ENCODE data around the gene SLC5A4. TPM values are rescaled to one million over a fixed set of nuclear protein-coding genes. Genes with fewer than 3 reads are reported as not detected.
"Not testable (repeated sequence)": the region's sequence is repeated elsewhere in the genome, so short reads cannot be mapped to it uniquely, and the experiment has no call there.

Gene SLC5A4
- total RNA-seq, 1 experiment from 2014 or later, result 0.22 TPM

GRCh38 chr22:32286290-32286840, 31.2 kb upstream of the SLC5A4 start:
- H3K27me3 Mint-ChIP-seq (ENCODE audit: low read depth), result no peaks in the 10 kb centered on the region; the same call in 1 of the 2 replicates
- no peak overlapping the region for H3K4me3 Mint-ChIP-seq
- H3K9me3 Mint-ChIP-seq, result no peaks in the 10 kb centered on the region
- no peaks in the 10 kb centered on the region for H3K36me3 Mint-ChIP-seq
- H3K4me1 Mint-ChIP-seq, result no peaks in the 10 kb centered on the region
- ChIA-PET POLR2A (no interaction called here), CTCF (no interaction called here)
- ATAC-seq (no peak), DNase-seq (ENCODE audit: low spot score) (no peak)
- H3K27ac Mint-ChIP-seq, result no peak overlapping the region
- TF ChIP-seq TEAD1 (CRISPR knock-in tag; IDR thresholded peaks at IDR 0.05) (no peak), JAZF1 (CRISPR knock-in tag; IDR thresholded peaks at IDR 0.05) (no peak), SP1 (CRISPR knock-in tag; conservative IDR thresholded peaks at IDR 0.05) (no peak), ZBTB21 (CRISPR knock-in tag; IDR thresholded peaks at IDR 0.05; ENCODE audit: borderline replicate concordance) (no peak), ELF4 (CRISPR knock-in tag; IDR thresholded peaks at IDR 0.05; ENCODE audit: low read depth) (no peak), JUN (CRISPR knock-in tag; IDR thresholded peaks at IDR 0.05) (no peak), GRHL2 (CRISPR knock-in tag; IDR thresholded peaks at IDR 0.05; ENCODE audit: insufficient replicate concordance, severe bottlenecking) (no peak), MYBL2 (CRISPR knock-in tag; IDR thresholded peaks at IDR 0.05) (no peak), ZNF138 (CRISPR knock-in tag; conservative IDR thresholded peaks at IDR 0.05) (no peak), ZNF281 (CRISPR knock-in tag; IDR thresholded peaks at IDR 0.05) (no peak), NR2C2 (CRISPR knock-in tag; IDR thresholded peaks at IDR 0.05) (no peak), GTF2I (CRISPR knock-in tag; conservative IDR thresholded peaks at IDR 0.05) (no peak)

- no peaks in the 10 kb centered on the region; the same call in 1 of the 2 replicates for H3K27me3 Mint-ChIP-seq (ENCODE audit: low read depth)
- ChIA-PET CTCF (interaction anchor here (0.7 kb wide), 1 partner anchor 15 kb away, joined by 3 read pairs; no protein-coding TSS in a partner anchor), POLR2A (no interaction called here)
- DNase-seq (ENCODE audit: low spot score) (no peak), ATAC-seq (peak; percentile 26; the same call in 1 of the 2 replicates)
- H3K36me3 Mint-ChIP-seq, result no peaks in the 10 kb centered on the region
- H3K27ac Mint-ChIP-seq, result no peak overlapping the region
- no peak for TF ChIP-seq ZNF121 (CRISPR knock-in tag; IDR thresholded peaks at IDR 0.05)
- no peak for TF ChIP-seq NFE2L1 (CRISPR knock-in tag; IDR thresholded peaks at IDR 0.05)
- no peak for TF ChIP-seq OVOL2 (CRISPR knock-in tag; IDR thresholded peaks at IDR 0.05; ENCODE audit: borderline replicate concordance)
- no peak for TF ChIP-seq FOXK1 (CRISPR knock-in tag; IDR thresholded peaks at IDR 0.05)
- no peak for TF ChIP-seq ZNF423 (CRISPR knock-in tag; IDR thresholded peaks at IDR 0.05)
- H3K4me3 Mint-ChIP-seq, result no peak overlapping the region
- H3K9me3 Mint-ChIP-seq, result no peaks in the 10 kb centered on the region
- H3K4me1 Mint-ChIP-seq, result no peaks in the 10 kb centered on the region
These were observed 25.9 kb upstream of the SLC5A4 start for GRCh38 chr22:32281072-32281471.

GRCh38 chr22:32275353-32275752, 20.2 kb upstream of the SLC5A4 start:
- H3K27ac Mint-ChIP-seq; H3K27me3 Mint-ChIP-seq (ENCODE audit: low read depth); POLR2A ChIA-PET; H3K4me3 Mint-ChIP-seq; H3K36me3 Mint-ChIP-seq; CTCF ChIA-PET; ATAC-seq; H3K4me1 Mint-ChIP-seq; H3K9me3 Mint-ChIP-seq; DNase-seq (ENCODE audit: low spot score): not testable (repeated sequence)

GRCh38 chr22:32271389-32271788, 16.2 kb upstream of the SLC5A4 start:
- H3K9me3 Mint-ChIP-seq, result no peaks in the 10 kb centered on the region
- TF ChIP-seq SP1 (CRISPR knock-in tag; conservative IDR thresholded peaks at IDR 0.05) (no peak), EMX1 (CRISPR knock-in tag; IDR thresholded peaks at IDR 0.05) (no peak), ESRRA (CRISPR knock-in tag; IDR thresholded peaks at IDR 0.05; ENCODE audit: borderline replicate concordance) (no peak), NR1H2 (CRISPR knock-in tag; IDR thresholded peaks at IDR 0.05) (no peak), TEAD1 (CRISPR knock-in tag; IDR thresholded peaks at IDR 0.05) (no peak), JUN (CRISPR knock-in tag; IDR thresholded peaks at IDR 0.05) (no peak), KAT7 (CRISPR knock-in tag; IDR thresholded peaks at IDR 0.05; ENCODE audit: borderline replicate concordance) (no peak), ZNF532 (CRISPR knock-in tag; IDR thresholded peaks at IDR 0.05; ENCODE audit: borderline replicate concordance) (no peak), OVOL2 (CRISPR knock-in tag; IDR thresholded peaks at IDR 0.05; ENCODE audit: borderline replicate concordance) (no peak)
- no peak overlapping the region for H3K4me3 Mint-ChIP-seq
- H3K4me1 Mint-ChIP-seq, result 0 out of 2 replicates have a peak, but pooled peaks cover 2% of the 10 kb centered on the region
- ChIA-PET CTCF (no interaction called here), POLR2A (no interaction called here)
- no peak overlapping the region for H3K27ac Mint-ChIP-seq
- no peaks in the 10 kb centered on the region for H3K27me3 Mint-ChIP-seq (ENCODE audit: low read depth)
- DNase-seq (ENCODE audit: low spot score), result no peak
- H3K36me3 Mint-ChIP-seq, result no peaks in the 10 kb centered on the region; the same call in 1 of the 2 replicates
- ATAC-seq, result no peak

All from WTC11 (cell line).